Measurements from ENCODE around the gene PLAGL2.

GRCh38 chr20:32152421-32153155, 55.0 kb downstream of the PLAGL2 start:
- TF ChIP-seq CTCF (conservative IDR thresholded peaks at IDR 0.05 in 1 of 2, IDR thresholded peaks at IDR 0.05 in 1 of 2; ENCODE audit: extremely low read depth in 1 of 2, insufficient read depth in 1 of 2, low read depth in 1 of 2, low read length in 2 of 2) (no peak), EZH2 (IDR thresholded peaks at IDR 0.05; ENCODE audit: borderline replicate concordance, low read length) (no peak)
